Keratinocyte (primary cell): ENCODE measurements around the gene SLC38A3.

Experiments used
- CTCF ChIP-seq, 3 experiments: IDR thresholded peaks in 1 of 3; conservative IDR thresholded peaks in 1 of 3; optimal IDR thresholded peaks in 1 of 3; 2 replicates in 2 of 3; 3 replicates in 1 of 3; pipeline versions ENCODE3 to v1.5.1; 2011; ENCODE audit warnings: low read length in 3 of 3, mild to moderate bottlenecking in 3 of 3, moderate library complexity in 2 of 3, control low read depth in 1 of 3, inconsistent platforms in 1 of 3; ENCODE audit not compliant: insufficient read depth in 2 of 3; ENCODE audit errors: extremely low read depth in 1 of 3
- EZH2 ChIP-seq: IDR thresholded peaks from one replicate; pipeline ENCODE4 v1.6.1; 2012; ENCODE audit warnings: inconsistent platforms, mild to moderate bottlenecking, low read length, moderate library complexity

- TF ChIP-seq CTCF (optimal IDR thresholded peaks at IDR 0.05 in 1 of 3, IDR thresholded peaks at IDR 0.05 in 1 of 3, conservative IDR thresholded peaks at IDR 0.05 in 1 of 3; ENCODE audit: extremely low read depth in 1 of 3, insufficient read depth in 2 of 3, low read length in 3 of 3) (no peak), EZH2 (no peak)
These were observed 34.4 kb upstream of the SLC38A3 start for GRCh38 chr3:50170689-50171088.
